Stimulated activated CD4-positive, alpha-beta T cell treated with anti-CD3 and anti-CD28 coated beads, Interleukin-2, amount 100 ng/mL, for 4 hours (primary cell): ENCODE measurements around the gene ARHGAP4.

Experiments
- DNase-seq: peaks from one replicate; pipeline ENCODE4 v3.0.0-alpha.2; 2020; ENCODE audit warnings: low read depth

ARHGAP4 gene

DNA sequence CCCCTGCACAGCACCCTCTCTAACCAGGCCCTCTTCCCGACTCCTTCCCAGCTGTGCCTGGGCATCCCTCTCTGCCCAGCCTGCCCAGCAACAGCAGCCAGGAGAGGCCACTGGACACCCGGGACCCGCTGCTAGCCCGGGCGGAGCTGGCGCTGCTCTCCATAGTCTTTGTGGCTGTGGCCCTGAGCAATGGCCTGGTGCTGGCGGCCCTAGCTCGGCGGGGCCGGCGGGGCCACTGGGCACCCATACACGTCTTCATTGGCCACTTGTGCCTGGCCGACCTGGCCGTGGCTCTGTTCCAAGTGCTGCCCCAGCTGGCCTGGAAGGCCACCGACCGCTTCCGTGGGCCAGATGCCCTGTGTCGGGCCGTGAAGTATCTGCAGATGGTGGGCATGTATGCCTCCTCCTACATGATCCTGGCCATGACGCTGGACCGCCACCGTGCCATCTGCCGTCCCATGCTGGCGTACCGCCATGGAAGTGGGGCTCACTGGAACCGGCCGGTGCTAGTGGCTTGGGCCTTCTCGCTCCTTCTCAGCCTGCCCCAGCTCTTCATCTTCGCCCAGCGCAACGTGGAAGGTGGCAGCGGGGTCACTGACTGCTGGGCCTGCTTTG lies 20.5 kb downstream of the ARHGAP4 start:
- DNase-seq: no peak

- DNase-seq: no peak
These were observed 21.8 kb downstream of the ARHGAP4 start, which contains the start of gene AVPR2 for GRCh38 chrX:153903991-153904957. Gene AVPR2, plus strand, starts transcription at chrX:153904673. Its CDS starts 473 bp downstream, at chrX:153905146.

GRCh38 chrX:153903238-153903980 lies 22.7 kb downstream of the ARHGAP4 start:
- no peak for DNase-seq

- DNase-seq: no peak
These were observed 23.7 kb downstream of the ARHGAP4 start for GRCh38 chrX:153902385-153902784.

DNA sequence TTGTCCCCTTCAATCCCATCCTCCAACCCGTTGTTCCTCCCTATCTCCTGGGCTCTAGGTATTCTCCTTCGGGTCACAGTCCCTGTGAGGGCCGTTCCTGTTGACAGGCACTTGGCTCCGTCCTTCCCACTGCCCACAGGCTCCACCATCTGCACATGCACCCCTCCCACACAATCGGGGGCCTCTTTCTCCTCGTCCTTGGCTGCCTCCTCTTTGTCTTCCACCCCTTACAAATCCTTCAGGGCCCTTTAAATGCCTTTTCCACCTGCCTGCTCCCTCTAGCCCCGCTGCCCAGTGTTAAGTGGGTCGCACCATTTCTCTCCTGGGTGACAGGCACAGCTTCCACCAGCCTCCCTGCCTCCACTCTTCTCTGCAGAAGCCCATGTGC lies 24.3 kb downstream of the ARHGAP4 start:
- DNase-seq: no peak

GRCh38 chrX:153900831-153901752 lies 25.0 kb downstream of the ARHGAP4 start:
- DNase-seq: peak; percentile 50

DNA sequence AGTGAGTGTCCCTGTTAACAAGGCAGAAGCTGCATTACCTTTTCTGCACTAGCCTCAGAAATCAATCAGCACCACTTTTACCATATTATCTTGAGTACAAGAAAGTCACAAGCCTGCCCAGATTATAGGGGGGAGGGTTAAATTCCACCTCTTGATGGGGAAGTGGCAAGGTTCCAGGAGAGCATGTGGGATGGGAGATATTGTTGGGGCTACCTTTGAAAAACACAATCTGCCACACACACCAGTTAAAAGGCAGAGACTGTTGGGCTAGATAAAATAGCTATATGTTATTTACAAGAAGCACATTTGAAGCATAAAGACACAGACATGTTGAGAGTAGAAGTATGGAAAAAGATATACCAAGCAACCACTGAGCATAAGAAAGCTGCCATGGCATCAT lies 28.2 kb downstream of the ARHGAP4 start:
- no peak for DNase-seq

GRCh38 chrX:153889123-153889522 lies 36.9 kb downstream of the ARHGAP4 start:
- no peak for DNase-seq

- no peak for DNase-seq
These were observed 37.7 kb downstream of the ARHGAP4 start for GRCh38 chrX:153888344-153888743.

GRCh38 chrX:153887385-153887784 lies 38.7 kb downstream of the ARHGAP4 start:
- no peak for DNase-seq

GRCh38 chrX:153886915-153887314 lies 39.1 kb downstream of the ARHGAP4 start:
- no peak for DNase-seq

DNA sequence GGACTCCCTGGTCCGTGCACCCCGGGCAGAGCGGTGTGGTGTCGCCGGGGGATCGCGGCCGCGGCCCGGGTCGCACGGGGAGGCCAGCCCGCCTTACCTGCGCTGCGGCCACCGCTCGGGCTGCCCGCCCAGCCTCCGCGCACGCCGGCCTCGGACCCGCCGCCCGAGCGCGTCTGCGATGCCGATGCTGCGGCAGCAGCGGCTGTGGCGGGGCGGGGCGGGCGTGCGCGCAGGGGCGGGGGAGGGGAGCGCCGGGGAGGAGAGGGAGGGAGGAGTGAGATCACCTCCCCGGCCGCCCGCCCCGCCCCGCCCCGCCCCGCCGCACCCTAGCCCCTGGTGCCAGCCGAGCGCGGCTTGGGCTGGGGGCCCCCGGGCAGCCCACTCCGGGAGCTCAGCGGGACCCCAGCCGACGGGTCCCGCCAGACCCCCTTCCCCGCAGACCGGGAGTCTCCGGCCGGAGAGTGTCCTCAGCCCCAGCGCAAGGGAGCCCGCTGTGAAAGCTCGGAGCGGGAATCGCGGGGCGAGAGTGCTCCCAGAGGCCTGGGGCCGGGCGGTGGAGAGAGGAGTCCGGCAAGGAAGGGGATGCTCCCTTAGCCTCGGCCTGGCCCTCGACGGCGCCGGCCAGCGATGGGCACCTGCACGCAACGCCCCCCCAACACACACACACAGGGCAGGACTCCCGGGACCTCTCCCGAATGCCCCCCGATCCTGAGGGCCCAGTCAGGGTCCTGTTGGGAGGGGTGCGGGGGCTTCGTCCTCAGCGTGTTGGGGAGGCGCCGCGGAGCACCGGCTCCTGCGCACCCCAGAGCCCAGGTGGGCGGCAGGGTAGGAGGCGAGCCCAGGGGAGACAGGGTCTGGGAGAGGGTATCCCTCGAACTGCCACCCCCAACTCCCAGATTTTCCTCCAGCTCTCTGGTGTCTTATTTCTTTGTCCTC lies 39.8 kb downstream of the ARHGAP4 start, which contains the start of gene L1CAM:
L1CAM (minus strand) TSS at position 206 of the 936 bp plus-strand sequence. CDS start 10,337 bp downstream, outside the sequence.
- DNase-seq: peak; percentile 27

- DNase-seq: no peak
These were observed 40.8 kb downstream of the ARHGAP4 start for GRCh38 chrX:153885208-153885787.

GRCh38 chrX:153884590-153884989 lies 41.5 kb downstream of the ARHGAP4 start:
- DNase-seq: no peak

- DNase-seq: no peak
These were observed 41.9 kb downstream of the ARHGAP4 start for GRCh38 chrX:153884136-153884535.

DNA sequence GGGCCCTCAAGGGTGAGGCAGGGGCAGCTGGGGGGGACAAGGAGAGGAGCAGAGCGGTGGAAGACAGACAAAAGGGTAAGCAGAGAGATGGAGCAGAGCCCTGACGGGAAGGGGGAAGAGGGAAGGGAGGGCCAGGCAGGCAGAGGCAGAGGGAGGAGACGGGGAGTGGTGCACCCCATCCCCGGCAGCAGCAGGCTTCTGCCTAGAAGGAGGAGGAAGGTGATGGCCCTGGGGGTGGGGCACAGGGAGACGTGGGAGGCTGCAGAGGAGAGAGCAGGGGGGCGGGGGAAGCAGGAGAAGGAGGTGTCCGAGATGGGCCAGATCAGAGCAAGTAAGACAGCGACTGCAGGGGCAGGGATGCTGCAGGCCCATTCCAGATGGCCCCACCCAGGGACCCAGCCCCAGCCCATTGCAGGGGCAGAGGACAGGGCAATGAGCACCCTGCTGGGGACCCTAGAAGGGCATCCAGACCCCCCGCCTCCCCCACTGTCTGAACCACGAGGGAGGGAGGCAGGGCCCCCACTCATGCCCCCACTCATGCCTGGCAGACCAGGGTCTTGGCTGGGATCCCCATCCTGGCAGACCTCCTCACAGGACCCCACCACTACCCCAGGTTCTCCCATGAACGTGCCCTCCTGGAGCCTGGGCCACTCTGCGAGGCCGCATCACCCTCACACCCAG lies 42.8 kb downstream of the ARHGAP4 start:
- no peak for DNase-seq

DNA sequence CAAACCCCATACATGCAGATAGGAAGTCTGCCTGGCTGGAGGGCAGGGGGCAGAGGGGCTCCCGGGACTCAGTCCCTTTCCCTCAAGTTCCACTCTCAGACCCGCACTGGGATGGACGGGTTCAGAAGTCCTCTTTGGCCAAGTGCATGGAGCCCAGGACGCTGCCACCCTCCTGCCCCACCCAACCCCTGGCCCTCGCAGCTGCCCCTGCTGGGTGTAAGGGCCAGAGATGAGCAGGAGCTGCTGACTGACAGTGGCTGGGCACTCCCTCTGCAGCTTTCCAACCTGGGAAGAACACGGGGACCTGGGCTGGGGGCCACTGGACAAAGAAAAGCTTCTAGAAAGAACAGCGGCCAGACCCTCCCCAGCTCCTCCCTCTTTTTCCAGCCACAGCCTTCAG lies 43.5 kb downstream of the ARHGAP4 start:
- no peak for DNase-seq

DNA sequence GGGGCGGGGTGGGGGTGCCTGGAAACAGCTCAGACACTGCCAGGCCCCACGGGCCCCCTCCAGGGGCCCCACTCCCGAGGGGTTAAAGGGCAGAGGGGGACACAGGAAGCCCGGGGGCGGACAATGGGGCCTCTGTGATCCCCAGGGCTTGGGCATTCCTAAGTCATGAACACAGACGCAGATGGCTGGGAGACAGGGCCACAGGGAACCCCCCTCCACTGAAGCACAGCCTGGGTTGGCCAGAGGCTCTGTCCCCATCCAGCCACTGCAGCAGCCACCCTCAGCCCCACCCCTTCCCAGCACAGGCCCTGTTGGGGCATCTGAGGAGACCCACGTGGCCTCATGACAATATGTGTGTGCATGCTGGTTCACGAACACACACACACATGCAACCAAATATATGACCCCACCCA lies 44.0 kb downstream of the ARHGAP4 start:
- DNase-seq: no peak

DNA sequence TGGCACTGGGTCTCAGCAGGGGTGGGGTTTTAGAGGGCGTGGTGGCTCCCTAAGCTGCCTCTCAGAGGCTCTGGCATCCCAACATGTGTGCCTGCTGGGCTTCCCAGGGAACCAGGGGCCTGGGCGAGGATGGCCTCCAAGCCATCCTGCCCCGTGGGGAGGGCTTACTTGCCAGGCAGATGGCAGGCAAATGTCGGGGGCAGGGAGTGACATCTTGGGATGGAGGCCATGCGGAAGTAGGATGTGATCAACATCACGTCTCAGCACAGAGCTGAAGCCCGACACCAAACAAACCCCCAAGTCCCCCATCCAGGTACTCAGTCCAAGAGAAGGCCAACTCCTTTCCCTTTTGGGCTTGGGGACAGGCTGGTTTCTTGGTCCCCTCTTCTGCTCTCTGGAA lies 44.8 kb downstream of the ARHGAP4 start:
- no peak for DNase-seq
